ENCODE data around the gene DPH2. TPM values are rescaled to one million over a fixed set of nuclear protein-coding genes. Genes with fewer than 3 reads are reported as not detected.

The DPH2 gene
- total and polyA plus RNA-seq, 2 of the 8 experiments (the other 6 are each of a cell fraction or from before 2014, with no cell fraction given) = 64.9 to 92.1 TPM

GRCh38 chr1:43954036-43954435, 15.8 kb upstream of the DPH2 start:
- Histone ChIP-seq H2BK15ac (ENCODE audit: low read length) (no peak overlapping the region), H3K14ac (ENCODE audit: insufficient read length) (no peak overlapping the region), H2AK5ac (ENCODE audit: low read depth, low read length) (no peak overlapping the region), H3K23ac (ENCODE audit: insufficient read length) (no peak overlapping the region), H3K4me1 (replicated peaks in 1 of 4; ENCODE audit: control insufficient read depth in 3 of 4, insufficient read depth in 4 of 4, low read length in 3 of 4) (peaks cover 0 to 5% (median 4%) of the 10 kb centered on the region in 4 experiments; a peak in 3 of 7 replicates), H2BK5ac (ENCODE audit: low read depth, low read length) (no peak overlapping the region), H2AFZ (ENCODE audit: low read length) (no peak overlapping the region), H2BK20ac (ENCODE audit: low read length) (no peak overlapping the region), H3K9ac (replicated peaks in 1 of 4; ENCODE audit: extremely low read depth in 1 of 4, low read depth in 3 of 4, low read length in 3 of 4) (no peak overlapping the region; a peak in 1 of 7 replicates), H3K4ac (replicated peaks; ENCODE audit: insufficient read length, low read depth, low read length) (no peak overlapping the region), H3K36me3 (ENCODE audit: control insufficient read depth in 2 of 4, insufficient read depth in 4 of 4, low read length in 3 of 4) (peaks cover 3 to 14% (median 6%) of the 10 kb centered on the region in 4 experiments; a peak in 4 of 8 replicates), H3K79me1 (ENCODE audit: low read depth, low read length) (peaks cover 3% of the 10 kb centered on the region), H2BK120ac (replicated peaks; ENCODE audit: low read depth, low read length) (no peak overlapping the region), H4K20me1 (replicated peaks in 1 of 2; ENCODE audit: control insufficient read depth in 1 of 2, insufficient read depth in 2 of 2, low read length in 2 of 2) (peaks cover 0 to 10% of the 10 kb centered on the region in 2 experiments), H4K91ac (replicated peaks; ENCODE audit: insufficient read length, low read length) (no peak overlapping the region), H3K9me3 (ENCODE audit: insufficient read depth in 2 of 2, low read depth in 1 of 2, low read length in 1 of 2) (no peaks in the 10 kb centered on the region), H3K56ac (replicated peaks; ENCODE audit: insufficient read length, low read depth, low read length) (no peak overlapping the region), H2BK12ac (ENCODE audit: low read depth, low read length) (no peak overlapping the region), H3K27me3 (replicated peaks in 1 of 4; ENCODE audit: control insufficient read depth in 3 of 4, extremely low read depth in 1 of 4, insufficient read depth in 3 of 4, low read length in 3 of 4) (no peaks in the 10 kb centered on the region), H3K18ac (ENCODE audit: extremely low read depth, low read length) (no peak overlapping the region), H3K79me2 (ENCODE audit: control insufficient read depth in 1 of 2, insufficient read depth in 2 of 2, low read length in 2 of 2) (0 out of 4 replicates have a peak, but pooled peaks cover 0 to 4% of the 10 kb centered on the region in 2 experiments), H3K23me2 (ENCODE audit: low read depth, low read length) (no peaks in the 10 kb centered on the region), H3K4me2 (ENCODE audit: insufficient read depth in 1 of 2, low read depth in 2 of 2, low read length in 2 of 2) (no peak overlapping the region), H4K8ac (ENCODE audit: extremely low read depth, insufficient read depth, low read length) (no peak overlapping the region), H3K4me3 (ENCODE audit: extremely low read depth in 1 of 4, insufficient read depth in 2 of 4, low read depth in 3 of 4, low read length in 4 of 4) (no peak overlapping the region), H3K27ac (ENCODE audit: low read depth, low read length) (no peak overlapping the region), H4K5ac (ENCODE audit: insufficient read length, low read depth, low read length) (no peak overlapping the region)
- DNase-seq (ENCODE audit: low read depth in 1 of 2, low spot score in 2 of 2) (no peak), FAIRE-seq (no peak)
- ChIA-PET POLR2A (ENCODE audit: partially characterized antibody) (interaction anchor here (1.2 to 2.1 kb wide), 3 partner anchors 16 to 190 kb away, joined by 3 to 10 read pairs (median 5); partner anchors contain the start of gene DPH2), CTCF (ENCODE audit: partially characterized antibody) (interaction anchor here (1.2 to 4.6 kb wide), 9 partner anchors 10 to 189 kb away, joined by 3 to 25 read pairs (median 4); partner anchors contain the start of gene DPH2)
- WGBS, 2 experiments (ENCODE audit: extremely low coverage in 1 of 2, insufficient coverage in 1 of 2, insufficient read length in 1 of 2, insufficient replicate concordance in 2 of 2, low coverage in 1 of 2, low lambda C conversion rate in 2 of 2, missing lambda C conversion rate in 1 of 2) = 83% methylated on average over 5 of the region's 5 CpGs; no CpG with 5 or more reads in 1 of the 2 experiments
- TF ChIP-seq SP2 (IDR thresholded peaks at IDR 0.05; ENCODE audit: low read length) = no peak
- no peak for TF ChIP-seq TAF7 (optimal IDR thresholded peaks at IDR 0.05; ENCODE audit: borderline replicate concordance, low read depth, low read length)
- no peak for TF ChIP-seq BRCA1 (IDR thresholded peaks at IDR 0.05; ENCODE audit: low read depth, low read length)
- TF ChIP-seq EGR1 (IDR thresholded peaks at IDR 0.05; ENCODE audit: borderline replicate concordance, low read depth, low read length) = no peak
- no peak for TF ChIP-seq TBP (IDR thresholded peaks at IDR 0.05; ENCODE audit: low read depth, low read length)
- no peak for TF ChIP-seq CBX5 (IDR thresholded peaks at IDR 0.05; ENCODE audit: low read depth, low read length)
- no peak for TF ChIP-seq ASH2L (IDR thresholded peaks at IDR 0.05; ENCODE audit: low read length)
- TF ChIP-seq JUN (IDR thresholded peaks at IDR 0.05; ENCODE audit: low read depth, low read length) = no peak
- TF ChIP-seq GTF2F1 (IDR thresholded peaks at IDR 0.05; ENCODE audit: borderline replicate concordance, low read depth, low read length) = no peak
- TF ChIP-seq TCF12 (IDR thresholded peaks at IDR 0.05; ENCODE audit: low read depth, low read length) = no peak
- TF ChIP-seq PHF8 (conservative IDR thresholded peaks at IDR 0.05; ENCODE audit: low read depth, low read length) = no peak
- no peak for TF ChIP-seq POLR2A (IDR thresholded peaks at IDR 0.05; ENCODE audit: control extremely low read depth in 1 of 2, low read depth in 2 of 2, low read length in 2 of 2)
- no peak for TF ChIP-seq USF2 (IDR thresholded peaks at IDR 0.05; ENCODE audit: low read length)
- TF ChIP-seq KDM4A (IDR thresholded peaks at IDR 0.05; ENCODE audit: low read depth, low read length, severe bottlenecking) = no peak

Data from H1 (cell line).